Activated B cell treated with CpG ODN at 0.5 μM for 24 hours (primary cell): ENCODE data around the gene NUDT11. TPM values are rescaled to one million over a fixed set of nuclear protein-coding genes. Genes with fewer than 3 reads are reported as not detected.

Source experiments
- total RNA-seq: library from RNA; stranded (reverse); gene quantifications from 2 replicates; pipeline ENCODE4 v1.2.3, GENCODE V29; 2022

NUDT11 gene
- total RNA-seq, 1 donor from 2014 or later: not detected

Other genes with a start within 250 kb of the NUDT11 start
- gene NUDT10, start 163.8 kb downstream of the NUDT11 start, total RNA-seq: 0.27 and 0.31 TPM in 2 replicates
- not detected in 2 replicates for gene CENPVL3, start 122.3 kb upstream of the NUDT11 start, total RNA-seq
- not detected in 2 replicates for gene CENPVL2, start 186.2 kb upstream of the NUDT11 start, total RNA-seq
- gene CENPVL1, start 213.9 kb upstream of the NUDT11 start, total RNA-seq: not detected in 2 replicates
- gene GSPT2, start 246.8 kb upstream of the NUDT11 start, total RNA-seq: 12.9 and 13.9 TPM in 2 replicates